Measurements from ENCODE around the gene EME2.
"Not testable (repeated sequence)": the region's sequence is repeated elsewhere in the genome, so short reads cannot be mapped to it uniquely, and the experiment has no call there.

EME2 gene

GRCh38 chr16:1772362-1772907 lies at the start of gene EME2:
Gene EME2 (plus strand): TSS chr16:1772810. CDS start chr16:1773228, 418 bp downstream.
- DNase-seq = peak; percentile 56
- in situ Hi-C loops (cut with HindIII; ENCODE audit: low pct_ligation_motif_present, low pct_unique_long_range_greater_than_20kb, low sequenced_read_pairs) = no loop called here

GRCh38 chr16:1723450-1724147 lies 49.0 kb upstream of the EME2 start:
- peak; percentile 71 for DNase-seq
- in situ Hi-C loops (cut with HindIII; ENCODE audit: low pct_ligation_motif_present, low pct_unique_long_range_greater_than_20kb, low sequenced_read_pairs) = no loop called here

GRCh38 chr16:1724491-1724890 lies 48.1 kb upstream of the EME2 start:
- no peak for DNase-seq
- in situ Hi-C loops (cut with HindIII; ENCODE audit: low pct_ligation_motif_present, low pct_unique_long_range_greater_than_20kb, low sequenced_read_pairs) = no loop called here

GRCh38 chr16:1726661-1727502 lies 45.7 kb upstream of the EME2 start:
- DNase-seq = no peak
- in situ Hi-C loops (cut with HindIII; ENCODE audit: low pct_ligation_motif_present, low pct_unique_long_range_greater_than_20kb, low sequenced_read_pairs) = no loop called here

GRCh38 chr16:1727651-1728624 lies 44.7 kb upstream of the EME2 start:
- DNase-seq = no peak
- in situ Hi-C loops (cut with HindIII; ENCODE audit: low pct_ligation_motif_present, low pct_unique_long_range_greater_than_20kb, low sequenced_read_pairs) = no loop called here

- DNase-seq = no peak
- in situ Hi-C loops (cut with HindIII; ENCODE audit: low pct_ligation_motif_present, low pct_unique_long_range_greater_than_20kb, low sequenced_read_pairs) = no loop called here
Observed at GRCh38 chr16:1729026-1729425, 43.6 kb upstream of the EME2 start.

GRCh38 chr16:1729445-1729844 lies 43.2 kb upstream of the EME2 start:
- in situ Hi-C loops (cut with HindIII; ENCODE audit: low pct_ligation_motif_present, low pct_unique_long_range_greater_than_20kb, low sequenced_read_pairs) = no loop called here
- DNase-seq = no peak

- in situ Hi-C loops (cut with HindIII; ENCODE audit: low pct_ligation_motif_present, low pct_unique_long_range_greater_than_20kb, low sequenced_read_pairs) = no loop called here
- DNase-seq = no peak
Observed at GRCh38 chr16:1731073-1731472, 41.5 kb upstream of the EME2 start.

GRCh38 chr16:1731603-1732002 lies 41.0 kb upstream of the EME2 start:
- in situ Hi-C loops (cut with HindIII; ENCODE audit: low pct_ligation_motif_present, low pct_unique_long_range_greater_than_20kb, low sequenced_read_pairs) = no loop called here
- no peak for DNase-seq

GRCh38 chr16:1732071-1732470 lies 40.5 kb upstream of the EME2 start:
- in situ Hi-C loops (cut with HindIII; ENCODE audit: low pct_ligation_motif_present, low pct_unique_long_range_greater_than_20kb, low sequenced_read_pairs) = no loop called here
- no peak for DNase-seq

GRCh38 chr16:1732551-1732987 lies 40.0 kb upstream of the EME2 start:
- DNase-seq; in situ Hi-C loops (cut with HindIII; ENCODE audit: low pct_ligation_motif_present, low pct_unique_long_range_greater_than_20kb, low sequenced_read_pairs): not testable (repeated sequence)

GRCh38 chr16:1734123-1734522 lies 38.5 kb upstream of the EME2 start:
- in situ Hi-C loops (cut with HindIII; ENCODE audit: low pct_ligation_motif_present, low pct_unique_long_range_greater_than_20kb, low sequenced_read_pairs) = no loop called here
- no peak for DNase-seq

- in situ Hi-C loops (cut with HindIII; ENCODE audit: low pct_ligation_motif_present, low pct_unique_long_range_greater_than_20kb, low sequenced_read_pairs) = no loop called here
- DNase-seq = no peak
Observed at GRCh38 chr16:1734816-1735215, 37.8 kb upstream of the EME2 start.

- no peak for DNase-seq
- in situ Hi-C loops (cut with HindIII; ENCODE audit: low pct_ligation_motif_present, low pct_unique_long_range_greater_than_20kb, low sequenced_read_pairs) = no loop called here
Observed at GRCh38 chr16:1740234-1740633, 32.4 kb upstream of the EME2 start.

GRCh38 chr16:1740781-1741490 lies 31.7 kb upstream of the EME2 start:
- in situ Hi-C loops (cut with HindIII; ENCODE audit: low pct_ligation_motif_present, low pct_unique_long_range_greater_than_20kb, low sequenced_read_pairs) = no loop called here
- no peak for DNase-seq

- in situ Hi-C loops (cut with HindIII; ENCODE audit: low pct_ligation_motif_present, low pct_unique_long_range_greater_than_20kb, low sequenced_read_pairs) = no loop called here
- no peak for DNase-seq
Observed at GRCh38 chr16:1741553-1742165, 31.0 kb upstream of the EME2 start.
